Fibroblast of skin of left biceps (primary cell): ENCODE measurements around the gene RSU1.
"Not testable (repeated sequence)": the region's sequence is repeated elsewhere in the genome, so short reads cannot be mapped to it uniquely, and the experiment has no call there.

Source experiments
- DNase-seq, 2 experiments: peaks; one replicate each; pipeline ENCODE4 v3.0.0-alpha.2; 2013; ENCODE audit warnings: low read depth in 2 of 2

Gene RSU1

DNA sequence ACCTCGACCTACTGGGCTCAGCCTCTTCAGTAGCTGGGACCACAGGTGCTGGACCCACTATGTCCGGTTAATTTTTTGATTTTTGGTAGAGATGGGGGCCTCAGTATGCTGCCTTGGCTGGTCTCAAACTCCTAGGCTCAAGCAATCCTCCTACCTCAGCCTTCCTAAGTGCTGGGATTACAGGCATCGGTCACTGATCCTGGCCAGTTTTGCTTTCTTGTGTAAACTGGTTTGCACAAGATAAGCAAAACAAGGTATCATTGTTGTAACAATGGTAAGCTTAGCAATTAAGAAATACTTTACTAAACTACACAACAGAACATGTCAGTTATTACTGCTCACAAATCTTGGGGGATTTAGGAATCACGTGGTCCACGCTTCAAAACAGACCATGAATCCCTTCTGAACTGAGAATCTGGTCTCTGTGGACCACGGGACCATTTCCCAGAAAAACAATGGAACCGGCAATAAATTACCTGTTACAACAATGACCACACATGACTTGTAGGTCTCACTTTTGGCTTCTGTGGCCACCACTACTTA, 36.8 kb downstream of the RSU1 start:
- DNase-seq: no peak

DNA sequence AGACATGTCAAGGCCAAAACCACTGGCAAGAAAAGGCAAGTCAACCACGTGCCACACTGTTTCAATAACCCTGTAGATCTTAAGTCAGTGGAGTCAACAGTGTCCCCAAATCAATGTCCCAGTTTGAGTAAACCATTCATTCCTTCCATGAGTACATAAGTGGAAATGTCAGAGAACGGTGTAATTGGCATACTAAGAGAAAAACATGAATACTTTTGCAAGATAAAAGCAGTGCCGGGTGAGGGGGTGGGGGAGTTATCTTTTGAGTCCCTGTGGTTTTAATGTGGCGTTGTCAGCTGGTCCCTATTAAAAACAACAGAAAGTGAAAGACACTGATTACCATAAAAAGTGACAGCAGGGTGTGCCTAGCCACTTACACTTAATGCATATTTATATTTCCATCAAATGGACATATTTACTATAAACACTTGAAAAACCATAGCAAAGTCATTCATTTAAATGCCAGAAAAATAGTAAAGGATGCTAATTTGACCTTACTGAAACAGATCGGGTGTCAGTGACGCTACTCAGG, 37.8 kb downstream of the RSU1 start:
- DNase-seq: no peak

GRCh38 chr10:16777473-16778370, 39.5 kb downstream of the RSU1 start:
- DNase-seq: peak; percentile 6 to 9

DNA sequence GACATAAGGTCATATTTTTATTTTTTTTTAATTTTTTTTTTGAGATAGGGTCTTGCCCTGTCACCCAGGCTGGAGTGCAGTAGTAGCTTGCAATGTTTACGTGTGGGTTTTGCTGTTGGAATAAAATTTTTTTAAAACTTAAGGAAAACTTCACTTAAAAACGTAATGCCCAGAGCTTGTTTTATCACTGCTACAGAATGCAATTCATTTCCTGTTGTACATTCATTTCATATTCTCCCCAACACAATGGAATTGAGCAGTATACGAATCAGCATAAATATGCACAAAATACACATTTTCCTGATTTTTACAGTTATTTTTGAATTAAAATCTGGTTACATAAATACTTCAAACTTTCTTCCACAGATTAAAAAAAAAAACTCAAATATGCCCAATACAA, 40.3 kb downstream of the RSU1 start:
- DNase-seq: no peak

DNA sequence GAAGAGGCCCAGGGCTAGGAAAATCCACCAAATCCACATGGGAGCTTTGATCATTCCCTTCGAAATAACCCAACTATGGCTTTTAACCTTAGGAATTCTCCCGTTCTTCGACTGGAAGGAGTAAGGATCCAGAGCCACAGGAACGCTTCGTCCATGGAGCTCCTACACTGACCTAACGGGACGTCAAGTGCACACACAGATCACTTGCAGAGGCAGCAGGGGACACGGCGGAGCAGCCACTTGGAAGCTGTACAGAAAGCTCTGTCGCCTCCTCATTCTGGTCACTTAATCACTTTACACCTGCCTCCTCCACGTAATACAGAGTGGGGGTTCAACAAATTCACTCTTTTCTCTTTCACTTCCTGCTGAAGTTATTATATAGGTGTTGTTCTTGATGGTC, 43.9 kb downstream of the RSU1 start:
- DNase-seq: no peak

DNA sequence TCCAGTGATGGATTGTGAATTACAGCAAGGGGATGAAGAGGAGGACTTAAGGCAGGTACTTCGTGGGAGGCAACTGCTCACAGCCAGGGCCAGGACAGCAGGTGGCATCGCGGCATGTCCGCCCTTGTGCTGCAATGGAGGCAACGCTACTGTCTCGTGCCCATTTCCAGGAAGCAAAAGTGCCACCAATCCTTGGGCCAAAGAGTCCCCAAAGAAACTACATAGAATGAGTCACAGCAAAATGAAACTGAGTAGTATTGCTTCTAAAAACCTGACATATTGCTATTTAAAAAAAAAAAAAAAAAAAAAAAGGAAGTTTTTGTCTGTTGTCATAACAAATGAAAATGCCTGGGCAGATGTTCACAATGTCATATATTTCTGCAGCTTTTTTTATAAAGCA, 46.6 kb downstream of the RSU1 start:
- no peak for DNase-seq

- no peak for DNase-seq
Measured at GRCh38 chr10:16770141-16770540, 47.1 kb downstream of the RSU1 start.

DNA sequence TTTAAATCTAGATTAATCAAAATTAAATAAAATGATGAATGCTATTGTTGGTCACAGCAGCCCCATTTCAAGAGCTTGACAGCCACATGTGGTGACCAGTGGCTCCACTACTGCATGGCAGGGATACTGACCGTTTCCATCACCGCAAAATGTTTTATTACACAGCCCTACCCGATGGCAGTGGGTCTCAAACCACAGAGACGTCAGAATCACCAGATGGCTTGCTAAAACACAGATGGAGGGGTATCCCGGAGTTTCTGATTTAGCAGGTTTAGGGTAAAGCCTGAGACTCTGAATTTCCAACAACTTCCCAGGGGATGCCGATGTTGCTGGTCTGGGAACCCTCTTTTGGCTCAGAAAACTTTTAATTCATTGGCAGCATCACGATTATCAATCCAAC, 47.9 kb downstream of the RSU1 start:
- no peak for DNase-seq

- DNase-seq: no peak
Measured at GRCh38 chr10:16768702-16769101, 48.5 kb downstream of the RSU1 start.

- DNase-seq: no peak
Measured at GRCh38 chr10:16765509-16766375, 51.5 kb downstream of the RSU1 start.

GRCh38 chr10:16761300-16761699, 55.9 kb downstream of the RSU1 start:
- DNase-seq: no peak

GRCh38 chr10:16756561-16757221, 60.5 kb downstream of the RSU1 start:
- DNase-seq: peak; percentile 77 to 78

DNA sequence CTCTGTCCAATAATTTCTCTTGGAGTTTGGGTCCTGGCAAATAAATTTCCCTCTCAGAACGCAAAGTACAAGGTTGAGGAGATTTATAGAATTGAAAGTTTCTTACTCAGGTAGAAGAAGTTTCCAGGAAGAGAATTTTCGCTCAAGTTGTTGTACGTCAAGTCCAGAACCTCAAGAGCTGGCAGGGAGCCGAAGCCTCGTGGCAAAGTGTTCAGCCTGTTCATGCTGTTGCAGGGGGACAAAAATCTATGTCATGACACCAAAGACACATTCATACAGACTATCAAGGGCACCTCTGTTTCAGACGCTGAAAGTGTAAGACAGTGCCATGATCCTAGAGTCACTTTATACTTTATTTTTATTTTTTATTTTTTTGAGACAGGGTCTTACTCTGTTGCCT, 62.5 kb downstream of the RSU1 start:
- DNase-seq: no peak

DNA sequence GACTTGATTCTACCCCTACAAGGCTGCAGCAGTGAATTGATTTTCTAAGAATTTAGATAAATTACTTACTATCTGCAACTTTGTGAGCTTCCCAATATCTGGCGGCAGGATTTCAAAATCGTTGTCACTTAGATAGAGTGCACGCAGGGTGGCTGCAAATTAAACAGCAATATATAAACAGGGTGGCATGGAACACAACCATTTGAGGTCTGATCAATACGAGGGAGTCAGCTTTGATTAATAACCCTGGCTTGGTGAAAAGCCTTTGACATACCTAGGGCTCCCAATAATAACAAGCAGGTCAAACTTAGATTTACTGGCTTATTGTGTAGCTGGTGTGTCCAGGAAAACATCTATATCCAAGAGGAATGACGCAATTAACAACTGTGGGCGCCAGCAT, 64.4 kb downstream of the RSU1 start:
- not testable (repeated sequence) for DNase-seq

DNA sequence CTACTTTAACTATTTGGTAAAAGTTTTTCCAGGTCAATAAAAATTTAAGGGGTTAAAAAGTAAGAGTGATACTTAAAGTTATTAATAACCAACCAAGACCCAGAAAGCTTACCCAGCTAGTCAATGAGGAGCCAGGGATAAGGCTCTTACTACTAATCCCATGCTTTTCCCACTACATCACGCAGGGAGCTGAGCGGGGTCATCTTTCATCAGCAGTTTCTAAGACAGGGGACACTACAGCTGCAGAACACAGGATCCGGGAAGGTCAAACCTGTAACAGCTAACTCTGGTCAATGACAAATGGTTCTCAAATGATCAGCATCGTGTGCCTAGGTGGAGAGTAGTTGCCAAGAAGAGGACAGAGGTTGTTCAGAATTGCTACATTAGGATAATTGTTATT, 65.1 kb downstream of the RSU1 start:
- DNase-seq: no peak

DNA sequence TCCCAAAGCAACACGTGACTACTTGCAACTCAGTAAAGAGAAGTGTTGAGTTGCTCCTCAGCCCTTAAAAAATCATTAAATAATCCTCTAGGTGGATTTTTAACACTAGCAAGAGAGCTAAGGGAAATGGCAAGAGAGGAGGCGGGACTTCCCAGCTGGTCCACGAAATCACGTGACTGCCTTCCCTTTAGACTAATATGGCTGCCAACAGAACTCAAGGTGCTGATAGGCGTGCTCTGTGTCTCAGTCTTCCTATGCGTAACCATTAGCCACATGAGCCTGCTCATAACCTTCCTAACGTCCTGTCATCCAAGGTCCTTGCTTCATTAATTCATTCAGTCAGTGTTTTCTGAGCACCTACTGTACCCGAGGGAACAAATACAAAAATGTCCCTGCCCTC, 66.0 kb downstream of the RSU1 start:
- no peak for DNase-seq

DNA sequence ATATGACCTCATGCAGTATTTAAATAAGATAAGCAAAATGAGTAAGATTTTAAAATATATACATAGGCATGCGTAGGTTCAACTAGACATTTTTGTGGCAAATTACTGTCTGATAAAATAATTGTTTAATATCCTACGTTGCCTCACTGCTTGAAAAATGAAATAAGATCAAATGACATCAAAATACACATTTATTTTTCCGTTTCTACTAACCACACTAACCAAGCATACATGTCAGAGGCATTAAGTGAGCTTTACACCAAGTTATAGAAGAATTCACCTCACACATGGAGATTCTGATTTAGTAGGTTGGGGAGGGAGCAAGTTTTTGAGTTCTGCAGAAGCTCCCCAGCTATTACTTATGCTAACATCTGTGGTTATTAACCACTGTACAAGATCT, 66.8 kb downstream of the RSU1 start:
- no peak for DNase-seq

- DNase-seq: no peak
Measured at GRCh38 chr10:16748749-16749148, 68.5 kb downstream of the RSU1 start.

GRCh38 chr10:16746856-16747255, 70.4 kb downstream of the RSU1 start:
- DNase-seq: no peak

DNA sequence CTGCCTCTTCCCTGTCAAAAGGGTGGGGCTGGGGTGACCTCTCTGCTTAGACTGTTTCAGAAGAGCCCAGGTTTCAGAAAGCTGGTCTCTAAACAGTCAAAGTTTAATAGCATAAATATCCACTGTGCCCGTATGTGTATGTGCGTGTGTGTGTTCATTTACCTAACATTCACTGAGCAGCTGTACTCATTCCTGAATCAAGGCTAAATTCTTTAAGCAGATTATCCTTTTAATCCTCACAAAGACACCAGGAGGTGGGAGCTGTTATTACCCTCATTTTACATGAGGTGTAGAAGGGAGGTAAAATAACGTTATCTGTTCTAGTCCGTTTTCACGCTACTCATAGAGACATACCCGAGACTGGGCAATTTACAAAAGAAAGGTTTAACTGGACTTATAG, 72.2 kb downstream of the RSU1 start:
- DNase-seq: no peak

DNA sequence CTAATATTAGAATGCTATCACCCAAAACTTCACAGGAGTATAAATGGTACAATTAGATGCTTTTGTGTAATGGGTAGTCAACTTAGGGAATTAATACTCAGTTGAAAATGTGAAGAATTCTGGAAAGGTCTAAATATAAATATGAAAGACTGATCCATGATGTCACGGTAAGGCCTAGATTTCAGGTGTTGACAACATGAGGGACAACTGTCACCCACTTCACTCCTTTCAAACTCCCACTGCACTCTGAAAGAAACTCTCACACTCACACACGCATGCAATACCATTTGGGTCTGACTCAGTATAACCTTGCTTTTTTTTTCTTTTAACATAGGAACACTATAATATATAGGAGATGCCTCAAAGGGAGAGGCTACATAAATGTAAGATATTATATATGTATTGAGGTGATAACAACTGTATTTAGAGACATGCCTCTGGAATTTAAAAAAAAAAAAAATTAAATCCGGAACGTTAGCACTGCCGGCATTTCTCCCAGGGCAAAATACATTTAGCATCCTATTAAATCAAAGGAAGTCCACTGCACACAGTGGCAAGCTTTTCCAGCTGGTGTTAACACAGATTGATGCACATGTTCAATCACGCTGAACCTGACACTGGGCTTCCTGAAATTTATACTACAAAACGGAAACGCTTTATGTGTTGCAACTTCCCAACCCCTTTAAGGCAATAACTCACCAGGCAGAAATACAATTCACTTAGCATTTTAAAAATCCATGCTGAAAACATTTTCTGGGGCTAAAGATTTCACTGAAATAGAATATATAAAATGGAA, 74.9 kb downstream of the RSU1 start:
- no peak for DNase-seq
